GM18870 (cell line): Measurements from ENCODE around the gene KCTD16.
A peak's percentile ranks its signal among the peaks of the same experiment; 100 is the strongest.

Source experiments
- ATAC-seq: cut with Tn5 transposase; IDR thresholded peaks from one replicate; pipeline ENCODE4 v1.9.1; 2021; ENCODE audit warnings: moderate library complexity; ENCODE audit not compliant: unreplicated experiment

The KCTD16 gene

DNA sequence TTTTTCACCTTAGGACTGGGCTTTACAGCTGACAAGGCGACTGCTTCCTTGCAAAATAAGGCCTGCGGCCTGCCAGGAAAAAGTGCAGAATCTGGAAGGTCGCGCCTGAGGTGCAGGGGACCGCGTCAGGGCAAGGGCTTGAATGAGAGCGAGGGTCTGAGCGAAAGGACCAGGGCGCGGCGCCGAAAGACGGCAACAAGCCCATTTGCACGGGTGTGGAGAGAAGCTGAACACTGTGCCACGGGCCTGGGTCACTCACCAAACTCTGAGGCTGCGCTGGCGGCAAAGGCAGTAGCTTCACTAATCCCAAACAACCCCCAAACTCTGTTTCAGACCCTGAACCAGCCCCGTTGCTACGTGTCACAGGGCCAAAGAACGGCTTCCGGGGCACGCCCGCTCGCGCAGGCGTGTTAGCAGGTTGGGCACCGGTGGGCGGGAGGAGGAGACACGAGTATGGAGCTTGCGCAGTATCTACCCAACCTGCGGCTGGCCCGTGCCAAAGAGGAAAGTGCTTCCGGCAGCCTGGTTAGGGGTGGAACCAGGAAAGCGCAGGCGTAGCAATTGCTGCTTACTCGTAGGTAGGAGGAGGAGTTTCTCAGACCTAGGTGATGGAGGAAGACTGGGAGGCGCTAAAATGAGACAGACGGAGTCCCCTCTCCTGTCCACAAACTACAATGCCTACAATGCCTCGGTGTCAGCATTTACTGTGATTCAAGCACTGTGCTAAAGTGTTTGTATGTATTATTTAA is at the start of gene KCTD16, which contains the start of gene YIPF5:
TSS of gene KCTD16 (plus strand) at position 598 of the 749 bp plus-strand sequence.
TSS of gene YIPF5 (minus strand) at position 384 of the 749 bp plus-strand sequence. CDS start 704 bp downstream, outside the sequence.
- ATAC-seq = peak; percentile 100

DNA sequence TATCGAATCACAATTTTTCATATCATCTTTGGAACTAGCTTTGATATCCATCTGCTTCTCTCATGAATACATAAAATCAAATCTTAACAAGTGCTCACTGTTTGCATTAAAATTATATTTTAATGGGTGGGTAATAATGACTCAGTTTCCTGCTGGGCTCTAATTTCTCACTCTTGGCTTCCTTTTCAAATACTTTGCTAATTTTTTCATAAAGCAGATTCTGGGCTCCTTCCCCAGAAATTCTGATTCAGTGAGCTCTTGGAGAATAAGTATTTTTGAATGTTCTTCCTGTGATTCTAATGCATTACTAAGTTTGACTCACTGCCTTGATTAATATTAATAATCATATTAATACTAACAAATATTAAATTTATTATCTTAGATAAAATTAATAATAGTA is 49.1 kb upstream of the KCTD16 start:
- no peak for ATAC-seq

DNA sequence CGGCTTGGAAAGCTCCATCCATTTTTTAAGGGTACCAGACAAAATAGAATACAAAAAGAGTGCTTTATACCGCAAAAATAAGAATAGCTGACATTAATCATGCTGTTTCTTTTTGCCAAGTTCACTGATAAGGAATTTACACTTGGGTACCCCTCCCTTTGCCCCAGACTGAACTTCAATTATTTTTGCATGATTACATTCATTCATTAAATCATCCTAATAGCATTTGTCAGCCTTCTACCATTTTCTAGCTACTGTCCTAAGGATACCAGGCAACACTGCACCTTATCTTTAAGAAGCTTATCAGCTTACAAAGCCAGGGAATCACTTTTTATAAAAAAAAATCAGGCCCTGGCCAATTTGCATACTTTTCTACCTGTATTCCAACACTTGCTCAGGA is 48.6 kb upstream of the KCTD16 start:
- no peak for ATAC-seq

DNA sequence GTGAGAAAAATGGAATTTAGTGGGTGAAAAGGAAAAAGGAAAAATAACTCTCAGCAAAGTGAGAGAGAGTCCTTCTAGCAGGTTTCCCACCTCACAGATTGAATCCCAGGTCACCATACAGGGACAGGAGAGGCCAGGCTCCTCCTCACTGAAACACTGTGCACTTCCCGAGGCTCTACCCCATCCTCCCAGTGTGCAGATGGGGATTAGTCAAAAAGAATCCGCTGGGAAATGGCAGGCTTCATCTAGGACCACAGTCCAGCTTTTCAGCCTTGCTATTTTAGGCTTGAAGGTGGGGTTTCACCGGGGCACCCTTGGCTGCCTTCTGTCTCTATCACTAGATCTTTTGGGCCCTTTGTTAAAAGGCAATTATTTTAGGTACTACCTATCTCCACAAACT is 48.0 kb upstream of the KCTD16 start:
- ATAC-seq = no peak

DNA sequence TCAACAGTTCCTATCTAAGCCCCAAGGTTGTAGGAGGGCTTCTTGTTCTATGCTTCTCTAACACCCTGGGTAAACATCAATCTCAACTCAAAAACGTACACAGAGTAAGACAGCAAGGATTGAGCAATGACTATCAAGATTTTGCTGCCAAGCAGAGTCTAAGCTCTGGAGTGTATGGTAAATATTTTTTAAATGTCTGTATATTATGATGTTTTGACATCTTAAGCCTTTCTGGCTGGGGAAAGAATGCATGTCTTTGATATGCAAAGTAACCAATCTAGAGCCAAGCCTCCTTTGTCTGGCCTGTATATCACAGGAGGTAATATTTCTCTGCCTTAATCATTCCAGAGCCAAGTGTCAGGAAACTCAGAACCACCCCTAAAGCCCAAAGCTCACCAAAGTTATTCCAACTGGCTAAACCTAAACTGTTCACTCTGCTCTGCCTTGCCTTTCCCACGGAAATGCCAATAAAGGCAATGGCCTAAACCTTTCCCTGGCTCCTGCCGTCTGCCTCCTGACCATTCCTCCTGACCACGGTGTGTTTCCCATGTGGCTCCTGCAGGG is 45.4 kb upstream of the KCTD16 start:
- ATAC-seq = no peak

DNA sequence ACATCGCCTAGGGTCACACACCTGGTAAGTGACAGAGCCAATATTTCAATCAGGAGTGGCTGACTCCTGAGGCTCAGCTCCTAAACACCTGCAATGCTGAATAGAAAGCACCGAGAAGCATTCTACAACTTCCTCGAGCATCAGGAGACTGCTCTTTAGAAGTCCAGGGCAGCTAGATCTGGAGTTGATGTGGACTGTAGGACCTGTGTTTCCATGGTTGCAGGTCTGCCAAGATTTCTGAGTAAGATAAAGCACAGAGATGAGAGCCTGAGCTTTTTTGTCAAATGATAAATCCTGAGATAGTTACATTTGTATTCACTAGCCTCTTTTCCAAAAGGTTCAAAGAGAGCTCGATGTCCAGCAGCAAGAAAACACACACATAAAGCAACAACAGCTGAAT is 44.0 kb upstream of the KCTD16 start:
- no peak for ATAC-seq

DNA sequence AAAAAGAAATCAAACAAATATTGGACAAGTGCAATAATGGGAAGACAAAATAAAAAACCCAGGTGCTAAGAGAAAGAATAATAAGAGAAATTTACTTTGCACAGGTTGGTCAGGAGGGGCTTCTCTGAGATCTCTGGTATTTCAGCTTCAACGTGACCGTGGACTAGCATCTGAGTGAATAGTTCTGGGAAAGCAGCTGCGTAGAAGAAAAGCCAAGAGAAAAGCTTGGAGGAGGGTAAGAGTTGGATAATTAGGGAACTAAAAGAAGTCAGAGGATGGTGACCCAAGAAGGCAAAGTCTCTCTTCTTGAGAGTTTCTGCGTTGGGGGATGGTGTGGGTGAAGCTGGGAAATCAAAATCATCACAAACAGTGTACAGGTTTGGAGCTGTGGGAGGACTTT is 41.8 kb upstream of the KCTD16 start:
- no peak for ATAC-seq

DNA sequence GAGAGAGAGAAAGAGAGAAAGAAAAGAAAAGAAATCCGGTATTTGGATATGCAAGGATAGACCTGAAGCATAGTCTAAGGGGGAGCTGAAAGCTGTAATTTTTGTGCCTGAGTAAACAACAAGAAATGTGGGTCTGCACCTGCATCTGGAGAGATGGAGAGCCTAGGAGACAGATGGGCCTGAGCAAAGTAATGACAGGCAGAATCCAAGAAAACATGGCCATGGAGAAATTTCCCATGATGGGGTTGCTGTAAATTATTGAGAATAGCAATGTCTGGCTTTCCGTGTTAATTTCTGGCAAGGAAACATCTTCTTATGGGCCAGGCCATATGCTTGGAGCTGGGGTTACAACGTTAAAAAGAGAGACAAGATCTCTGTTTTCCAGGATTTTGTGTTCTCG is 40.4 kb upstream of the KCTD16 start:
- no peak for ATAC-seq

DNA sequence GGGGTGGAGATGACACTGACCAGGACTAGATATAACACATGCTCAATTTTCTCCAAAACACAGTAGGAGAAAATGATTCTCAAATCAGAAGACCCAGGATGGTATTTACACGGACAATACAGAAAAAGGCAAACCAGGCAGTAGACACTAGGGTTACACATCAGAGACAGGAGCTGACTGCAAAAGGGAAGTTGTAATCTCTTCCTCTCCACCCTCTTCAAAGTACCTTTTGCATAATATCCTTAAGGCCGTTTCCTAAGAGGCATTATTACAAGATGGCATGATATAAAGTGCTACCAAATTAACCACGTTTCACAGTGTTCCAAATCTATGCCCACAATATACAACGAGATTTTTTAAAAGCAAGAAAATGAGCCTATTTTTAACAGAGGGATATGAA is 39.4 kb upstream of the KCTD16 start:
- no peak for ATAC-seq

DNA sequence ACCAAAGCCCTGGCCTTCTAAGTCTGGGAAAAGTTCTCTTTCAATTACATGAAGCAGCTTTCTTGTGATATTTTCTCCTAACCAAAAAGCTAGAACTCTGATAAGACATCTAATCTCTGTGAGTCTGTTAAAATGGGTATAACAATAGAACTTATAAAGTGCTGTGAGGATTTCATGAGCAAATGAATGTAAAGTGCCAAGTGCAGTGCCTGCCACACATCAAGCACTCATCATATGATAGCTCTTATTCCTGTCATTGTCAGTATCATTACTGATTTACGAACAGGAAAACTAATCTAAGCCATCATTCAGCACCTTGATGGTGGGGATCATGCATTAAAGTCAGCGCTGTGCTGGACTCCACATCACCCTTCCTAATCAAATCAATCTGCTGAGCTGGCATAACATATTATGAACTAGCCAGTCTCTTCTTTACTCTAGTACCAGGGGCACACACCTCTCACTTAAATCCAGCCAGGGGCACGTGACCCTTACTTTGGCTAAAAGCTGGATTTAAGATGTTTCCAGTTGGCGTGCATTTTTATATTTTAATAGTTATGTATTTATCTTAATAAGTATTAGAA is 37.5 kb upstream of the KCTD16 start:
- ATAC-seq = no peak

DNA sequence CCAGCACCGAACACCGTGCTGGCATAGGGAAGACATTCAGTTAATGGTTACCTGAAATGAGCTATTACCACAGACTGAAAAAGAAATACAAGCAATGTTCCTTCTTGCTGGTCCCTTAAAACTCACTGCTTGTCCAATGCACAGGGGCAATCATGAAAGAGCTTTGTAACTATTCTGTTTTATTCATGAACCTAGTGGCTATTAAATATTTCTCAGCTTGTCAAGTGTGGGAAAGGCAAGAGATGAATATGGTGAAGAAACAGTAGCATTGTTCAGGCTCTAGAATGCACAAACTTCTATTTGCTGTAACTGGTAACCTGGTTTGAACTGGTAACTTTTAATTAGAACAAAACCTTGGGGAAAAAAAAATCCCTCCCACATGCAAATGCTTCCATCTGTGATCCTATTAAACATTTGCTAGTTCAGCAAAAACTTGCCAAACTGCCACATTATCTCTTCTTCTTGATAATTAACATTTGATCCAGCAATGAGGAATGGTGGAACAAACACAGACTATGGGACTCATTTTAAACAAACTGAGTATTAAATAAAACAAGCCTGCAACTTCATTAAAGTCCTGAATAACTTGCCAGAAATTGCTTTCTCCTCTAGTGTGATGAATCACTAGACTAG is 36.4 kb upstream of the KCTD16 start:
- ATAC-seq = no peak

DNA sequence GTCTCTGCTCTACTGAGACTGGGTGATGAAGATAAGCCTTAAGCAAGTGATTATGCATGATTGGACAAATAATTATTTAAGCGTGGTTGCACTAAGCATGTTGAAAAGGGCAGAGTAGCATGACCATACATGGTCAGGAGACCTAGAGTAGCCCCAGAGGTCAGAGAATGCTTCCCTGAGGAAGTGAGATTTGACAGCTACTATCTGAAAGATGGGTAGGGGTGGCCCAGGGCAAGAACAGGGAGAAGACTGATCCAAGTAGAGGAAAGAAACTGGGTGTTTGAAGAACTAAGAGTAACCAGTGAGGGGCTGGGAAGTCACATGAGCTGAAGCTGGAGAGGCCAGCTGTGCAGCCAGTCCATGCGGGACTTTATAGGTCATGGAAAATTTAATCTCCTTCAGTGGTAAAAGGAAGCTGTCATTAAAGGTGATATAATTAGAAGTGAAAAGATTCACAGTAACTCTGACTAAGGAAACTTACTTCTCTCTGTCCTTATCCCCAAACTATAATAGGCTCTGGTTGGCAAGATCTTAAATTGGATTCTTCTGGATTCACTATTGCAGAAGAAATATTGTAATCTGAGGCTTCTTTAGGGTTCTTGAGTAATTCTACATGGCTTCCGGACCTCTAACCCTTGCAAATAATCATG is 35.4 kb upstream of the KCTD16 start:
- no peak for ATAC-seq

DNA sequence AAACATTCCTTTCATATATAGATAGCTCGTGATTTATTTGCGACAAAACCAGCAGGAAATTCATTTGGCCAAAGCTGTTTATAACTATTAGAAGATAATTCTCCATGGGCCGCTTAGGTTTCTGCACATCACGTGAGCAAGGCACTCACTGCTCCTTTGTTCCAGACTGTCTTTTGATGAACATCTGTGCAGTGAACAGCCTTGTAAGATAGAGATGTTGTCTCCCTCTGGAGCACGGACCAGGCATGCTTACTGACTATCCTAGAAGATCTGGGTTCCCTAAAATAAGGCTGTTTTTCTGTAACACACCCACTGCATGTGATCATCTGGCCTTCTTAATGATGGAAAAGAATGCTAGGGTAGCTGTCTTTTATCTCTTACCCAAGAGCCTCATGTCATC is 31.1 kb upstream of the KCTD16 start:
- ATAC-seq = no peak

DNA sequence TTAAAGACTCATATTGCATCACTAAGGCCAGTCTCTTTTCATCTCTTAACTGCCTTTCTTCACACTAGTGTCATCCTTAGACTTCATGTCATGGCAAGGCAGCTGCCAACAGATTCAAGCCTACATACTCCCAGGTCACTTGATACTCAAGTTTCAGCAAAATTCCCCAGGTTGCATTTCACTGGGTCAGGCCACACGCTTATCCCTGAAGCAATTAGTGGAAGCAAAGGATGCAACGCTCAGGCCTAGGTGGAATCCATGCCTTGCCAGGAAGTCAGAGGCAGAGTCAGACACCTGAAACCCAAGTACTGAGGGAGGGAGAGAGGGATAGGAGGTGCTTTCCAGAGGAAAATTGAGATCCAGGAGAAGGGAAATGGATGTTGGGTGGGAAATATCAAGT is 29.1 kb upstream of the KCTD16 start:
- ATAC-seq = no peak

DNA sequence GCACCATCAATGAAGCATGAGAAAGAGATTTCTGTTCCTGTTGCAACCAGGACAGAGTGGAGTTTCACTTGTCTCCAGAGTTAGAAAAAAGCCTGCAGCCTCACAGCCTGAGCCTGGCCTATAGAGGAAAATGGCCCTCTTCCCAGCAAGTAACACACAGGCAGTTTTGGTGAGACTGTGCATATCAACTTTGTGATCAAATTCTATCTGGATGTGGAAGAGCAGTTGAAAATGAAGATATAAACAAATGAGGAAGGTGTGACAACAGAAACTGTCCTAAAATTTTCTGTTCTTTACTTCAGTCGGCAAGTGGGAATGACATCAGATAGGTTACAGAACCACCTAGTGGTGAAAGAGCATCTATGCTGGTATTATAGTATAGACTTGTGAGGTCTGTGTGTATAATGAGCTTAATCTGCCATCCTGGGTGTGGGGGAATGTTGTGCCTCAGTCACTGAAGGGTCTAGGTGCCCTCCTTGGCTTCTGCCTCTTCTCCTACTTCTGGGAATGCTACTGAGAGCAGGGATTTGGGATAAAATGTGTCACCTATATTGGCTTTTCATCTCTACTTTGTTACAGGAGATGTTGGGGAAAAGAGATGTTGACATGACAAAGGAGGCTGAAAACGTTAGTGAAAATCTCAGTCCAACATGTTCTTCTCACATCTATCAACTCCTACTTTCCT is 28.4 kb upstream of the KCTD16 start:
- ATAC-seq = peak; percentile 97

DNA sequence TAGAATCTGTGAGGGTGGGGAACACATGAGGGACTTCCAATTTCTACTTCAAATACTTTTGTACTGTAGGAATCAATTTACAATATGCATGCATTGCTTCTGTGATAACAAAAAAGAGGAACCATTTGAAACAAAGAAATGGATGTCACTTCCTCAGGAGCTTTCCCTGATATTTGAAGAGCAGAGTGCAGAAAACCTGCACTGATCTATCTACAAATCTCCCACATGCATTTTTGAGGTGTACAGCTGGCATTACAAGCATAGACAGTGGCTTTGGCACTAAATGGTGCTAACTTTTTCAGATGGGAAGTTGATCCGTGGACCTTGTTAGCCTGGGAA is 27.9 kb upstream of the KCTD16 start:
- ATAC-seq = no peak

DNA sequence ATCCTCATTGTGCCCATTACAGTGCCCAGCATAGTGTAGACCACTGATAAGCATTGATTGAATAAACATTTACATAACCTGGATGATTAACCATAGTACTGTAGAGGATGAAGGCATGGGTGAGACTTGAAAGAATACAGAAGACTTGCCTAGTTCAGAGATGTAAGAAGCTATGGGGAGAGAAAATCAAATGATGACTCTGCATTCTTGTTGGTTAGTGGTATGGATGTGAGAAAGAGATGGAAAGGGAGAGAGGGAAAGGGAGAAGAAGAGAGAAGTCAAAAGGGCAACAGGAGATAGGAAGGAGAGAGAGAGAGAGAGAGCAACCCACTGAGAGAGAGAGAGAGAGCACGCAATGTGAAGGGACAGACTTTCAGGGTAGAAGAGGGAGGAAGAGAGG is 27.0 kb upstream of the KCTD16 start:
- no peak for ATAC-seq

DNA sequence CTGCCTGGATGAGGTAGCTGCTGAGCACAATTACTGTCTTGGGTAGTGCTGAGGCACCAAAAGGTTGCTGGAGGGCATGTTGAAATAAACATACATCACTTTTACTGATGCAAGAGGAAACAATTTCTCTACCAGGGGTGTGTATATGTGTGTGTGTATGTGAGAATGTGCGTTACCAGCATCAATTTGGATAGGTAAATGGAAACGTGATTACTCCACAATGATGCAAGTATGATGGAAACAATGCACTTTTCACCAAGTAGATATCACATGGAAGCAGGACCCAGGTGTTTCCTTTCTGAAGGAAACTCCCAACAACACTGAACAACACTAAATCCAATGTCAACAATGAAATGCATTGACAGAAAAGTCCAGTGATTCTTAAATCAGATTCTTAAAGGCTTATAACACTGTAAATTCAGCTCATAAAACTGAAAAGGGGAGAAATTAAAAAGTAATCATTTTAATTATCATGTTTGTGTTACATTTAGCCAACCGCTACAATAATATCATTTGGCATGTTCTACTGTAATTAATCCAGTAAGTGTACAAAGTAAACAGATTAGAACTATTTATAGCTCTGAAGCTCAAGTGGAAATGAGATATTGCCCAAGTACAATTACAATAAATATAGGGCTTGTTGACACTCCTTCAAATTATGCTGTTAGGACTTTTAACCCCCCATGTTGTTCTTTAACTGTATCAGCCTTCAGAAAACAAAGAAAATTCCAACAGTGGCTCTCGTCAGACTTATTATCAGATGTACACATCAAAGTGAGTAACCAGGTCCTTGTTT is 25.5 kb upstream of the KCTD16 start:
- ATAC-seq = no peak

DNA sequence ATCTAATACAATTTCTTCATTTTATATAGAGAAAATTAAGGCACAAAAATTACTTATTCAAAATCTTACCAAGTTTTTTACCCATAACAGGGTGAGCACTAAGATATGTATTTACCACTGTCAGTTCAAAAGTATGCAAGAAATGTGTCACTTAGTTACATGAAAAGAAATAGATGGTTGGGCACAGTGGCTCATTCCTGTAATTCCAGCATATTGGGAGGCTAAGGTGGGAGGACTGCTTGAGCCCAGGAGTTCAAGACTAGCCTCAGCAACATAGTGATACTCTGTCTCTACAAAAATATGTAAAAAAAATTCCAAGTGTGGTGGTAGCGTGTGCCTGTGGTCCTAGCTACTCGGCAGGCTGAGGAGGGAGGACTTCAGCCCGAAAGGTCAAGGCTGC is 19.6 kb upstream of the KCTD16 start:
- ATAC-seq = no peak

DNA sequence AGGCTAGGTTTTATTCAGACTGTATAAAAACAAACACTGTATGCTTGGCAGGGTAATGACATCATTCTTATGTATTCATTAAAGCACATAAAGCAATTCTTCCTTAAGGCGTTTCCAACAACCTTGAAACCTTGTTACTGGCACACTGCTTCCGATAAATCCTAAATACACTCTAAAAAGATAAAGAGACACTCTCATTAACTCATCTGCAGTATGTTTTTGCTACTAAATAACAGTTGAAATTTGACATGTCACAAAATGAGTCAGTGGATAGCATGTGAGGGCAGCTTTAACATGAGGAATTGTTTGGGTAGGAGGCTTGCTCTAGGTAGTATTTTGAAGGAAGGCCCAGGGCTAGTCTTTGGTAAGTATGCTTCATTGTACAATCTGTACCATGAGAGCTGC is 13.9 kb upstream of the KCTD16 start:
- ATAC-seq = no peak
